H1 (cell line): Measurements from ENCODE around the gene BAZ2B. TPM values are rescaled to one million over a fixed set of nuclear protein-coding genes. Genes with fewer than 3 reads are reported as not detected.

ENCODE experiments used
- CTCF ChIA-PET: fragments of 300-600 bp; sonication (Branson Sonifier 250); formaldehyde crosslinking; loops from one replicate; lab custom pipeline; 2021; ENCODE audit not compliant: partially characterized antibody; lab: Charles Lee
- POLR2A ChIA-PET: fragments of 300-600 bp; sonication (Branson Sonifier 250); formaldehyde crosslinking; loops from one replicate; lab custom pipeline; 2021; ENCODE audit warnings: inconsistent platforms; ENCODE audit not compliant: partially characterized antibody; lab: Charles Lee
- DNase-seq, 2 experiments: peaks; one replicate each; pipeline versions ENCODE4 v3.0.0 to v3.0.0-alpha.2; 2010 to 2022; ENCODE audit warnings: low spot score in 2 of 2, low read depth in 1 of 2, mixed read lengths in 1 of 2
- FAIRE-seq: peaks from 2 replicates; lab custom pipeline; 2011; peaks lifted over from hg19 to GRCh38; lab: Jason Lieb, UNC
- H2AFZ ChIP-seq: 2 replicates; pipeline ENCODE4 v1.8.1; 2012; ENCODE audit warnings: low read length, inconsistent platforms
- H2AK5ac ChIP-seq: 2 replicates; pipeline ENCODE4 v1.6.1; 2013; ENCODE audit warnings: low read depth, low read length
- H2BK120ac ChIP-seq: replicated peaks from 2 replicates; pipeline ENCODE3; 2013; ENCODE audit warnings: low read depth, low read length, inconsistent platforms
- H2BK12ac ChIP-seq: 2 replicates; pipeline ENCODE4 v1.6.1; 2013; ENCODE audit warnings: low read depth, low read length
- H2BK15ac ChIP-seq: 2 replicates; pipeline ENCODE4 v1.6.1; 2013; ENCODE audit warnings: low read length
- H2BK20ac ChIP-seq: 2 replicates; pipeline ENCODE4 v1.6.1; 2013; ENCODE audit warnings: low read length
- H2BK5ac ChIP-seq: 2 replicates; pipeline ENCODE4 v1.6.1; 2013; ENCODE audit warnings: low read depth, low read length
- H3K14ac ChIP-seq: 2 replicates; pipeline ENCODE4 v1.6.1; 2013; ENCODE audit warnings: inconsistent platforms; ENCODE audit not compliant: insufficient read length
- H3K18ac ChIP-seq: 2 replicates; pipeline ENCODE4 v1.6.1; 2013; ENCODE audit warnings: low read length; ENCODE audit errors: extremely low read depth
- H3K23ac ChIP-seq: 2 replicates; pipeline ENCODE4 v1.6.1; 2013; ENCODE audit warnings: inconsistent platforms; ENCODE audit not compliant: insufficient read length
- H3K23me2 ChIP-seq: 2 replicates; pipeline ENCODE4 v1.6.1; 2013; ENCODE audit warnings: low read depth, low read length
- H3K27ac ChIP-seq: 2 replicates; pipeline ENCODE4 v1.6.1; 2011; ENCODE audit warnings: low read depth, low read length, inconsistent platforms
- H3K27me3 ChIP-seq, 4 experiments: replicated peaks in 1 of 4; 1 replicate in 1 of 4; 2 replicates in 3 of 4; pipeline versions ENCODE4 v1.6.1 to v1.8.1; 2011 to 2013; ENCODE audit warnings: low read length in 3 of 4, mild to moderate bottlenecking in 3 of 4, inconsistent platforms in 2 of 4, mixed read lengths in 2 of 4, moderate library complexity in 1 of 4; ENCODE audit not compliant: control insufficient read depth in 3 of 4, insufficient read depth in 3 of 4; ENCODE audit errors: extremely low read depth in 1 of 4
- H3K36me3 ChIP-seq, 4 experiments: 2 replicates each; pipeline versions ENCODE4 v1.6.1 to v1.8.1; 2011 to 2013; ENCODE audit warnings: mild to moderate bottlenecking in 4 of 4, low read length in 3 of 4, moderate library complexity in 2 of 4, control low read depth in 1 of 4, inconsistent platforms in 1 of 4; ENCODE audit not compliant: insufficient read depth in 4 of 4, control insufficient read depth in 2 of 4
- H3K4ac ChIP-seq: replicated peaks from 2 replicates; pipeline ENCODE3; 2013; ENCODE audit warnings: low read length, low read depth, mixed read lengths, inconsistent platforms; ENCODE audit not compliant: insufficient read length
- H3K4me1 ChIP-seq, 4 experiments: replicated peaks in 1 of 4; 1 replicate in 1 of 4; 2 replicates in 3 of 4; pipeline versions ENCODE4 v1.6.1 to v1.8.1; 2011 to 2013; ENCODE audit warnings: low read length in 3 of 4, inconsistent platforms in 2 of 4, mixed read lengths in 1 of 4; ENCODE audit not compliant: insufficient read depth in 4 of 4, control insufficient read depth in 3 of 4
- H3K4me2 ChIP-seq, 2 experiments: 2 replicates each; pipeline versions ENCODE4 v1.6.1 to v1.8.1; 2011 to 2013; ENCODE audit warnings: low read depth in 2 of 2, low read length in 2 of 2, control low read depth in 1 of 2, inconsistent platforms in 1 of 2, mild to moderate bottlenecking in 1 of 2; ENCODE audit not compliant: insufficient read depth in 1 of 2
- H3K4me3 ChIP-seq, 4 experiments: fragments of 200-600, 300-600 bp in 1 of 4; sonication (generic), shearing (Covaris generic), sonication (Bioruptor Twin) in 1 of 4; 2 replicates each; pipeline versions ENCODE4 v1.5.1 to v1.8.1; 2011 to 2016; ENCODE audit warnings: low read length in 4 of 4, low read depth in 3 of 4, control low read depth in 2 of 4, inconsistent platforms in 2 of 4, mild to moderate bottlenecking in 2 of 4, mixed read lengths in 1 of 4, moderate library complexity in 1 of 4; ENCODE audit not compliant: insufficient read depth in 2 of 4; ENCODE audit errors: extremely low read depth in 1 of 4
- H3K56ac ChIP-seq: replicated peaks from 2 replicates; pipeline ENCODE3; 2013; ENCODE audit warnings: low read depth, mild to moderate bottlenecking, mixed read lengths, low read length, inconsistent platforms; ENCODE audit not compliant: insufficient read length
- H3K79me1 ChIP-seq: 2 replicates; pipeline ENCODE4 v1.6.1; 2013; ENCODE audit warnings: low read depth, low read length, control low read depth
- H3K79me2 ChIP-seq, 2 experiments: 2 replicates each; pipeline versions ENCODE4 v1.6.1 to v1.8.1; 2012 to 2013; ENCODE audit warnings: low read length in 2 of 2, mild to moderate bottlenecking in 2 of 2, inconsistent platforms in 1 of 2; ENCODE audit not compliant: insufficient read depth in 2 of 2, control insufficient read depth in 1 of 2
- H3K9ac ChIP-seq, 4 experiments: replicated peaks in 1 of 4; 1 replicate in 1 of 4; 2 replicates in 3 of 4; pipeline versions ENCODE4 v1.6.1 to v1.8.1; 2011 to 2013; ENCODE audit warnings: low read depth in 3 of 4, low read length in 3 of 4, control low read depth in 2 of 4, mild to moderate bottlenecking in 2 of 4, moderate library complexity in 2 of 4, inconsistent platforms in 1 of 4; ENCODE audit errors: extremely low read depth in 1 of 4
- H3K9me3 ChIP-seq, 2 experiments: 2 replicates each; pipeline versions ENCODE4 v1.6.1 to v1.8.1; 2012 to 2013; ENCODE audit warnings: mild to moderate bottlenecking in 2 of 2, moderate library complexity in 2 of 2, control low read depth in 1 of 2, inconsistent platforms in 1 of 2, low read depth in 1 of 2, low read length in 1 of 2, mixed read lengths in 1 of 2; ENCODE audit not compliant: insufficient read depth in 2 of 2
- H4K20me1 ChIP-seq, 2 experiments: replicated peaks in 1 of 2; 2 replicates each; pipeline versions ENCODE3 to v1.8.1; 2011 to 2013; ENCODE audit warnings: inconsistent platforms in 2 of 2, low read length in 2 of 2, mild to moderate bottlenecking in 1 of 2; ENCODE audit not compliant: insufficient read depth in 2 of 2, control insufficient read depth in 1 of 2
- H4K5ac ChIP-seq: 2 replicates; pipeline ENCODE4 v1.6.1; 2013; ENCODE audit warnings: low read length, low read depth, mixed read lengths, inconsistent platforms; ENCODE audit not compliant: insufficient read length
- H4K8ac ChIP-seq: 2 replicates; pipeline ENCODE4 v1.8.0; 2013; ENCODE audit warnings: mild to moderate bottlenecking, moderate library complexity, low read length, inconsistent platforms; ENCODE audit not compliant: insufficient read depth; ENCODE audit errors: extremely low read depth
- H4K91ac ChIP-seq: replicated peaks from 2 replicates; pipeline ENCODE3; 2013; ENCODE audit warnings: low read length, mixed read lengths, inconsistent platforms; ENCODE audit not compliant: insufficient read length
- CHD1 ChIP-seq: IDR thresholded peaks from 2 replicates; pipeline ENCODE4 v1.6.1; 2012; ENCODE audit warnings: low read depth, low read length, improper control_type of control experiment
- CTCF ChIP-seq, 3 experiments: IDR thresholded peaks; 1 replicate in 2 of 3; 2 replicates in 1 of 3; pipeline versions ENCODE4 v1.5.1 to v1.6.1; 2011; ENCODE audit warnings: low read length in 3 of 3, mild to moderate bottlenecking in 3 of 3, inconsistent platforms in 2 of 3, low read depth in 1 of 3, moderate library complexity in 1 of 3; ENCODE audit not compliant: insufficient read depth in 1 of 3; ENCODE audit errors: control extremely low read depth in 1 of 3
- EP300 ChIP-seq, 2 experiments: IDR thresholded peaks; 1 replicate in 1 of 2; 2 replicates in 1 of 2; pipeline ENCODE4 v1.6.1; 2011 to 2012; ENCODE audit warnings: low read depth in 2 of 2, low read length in 2 of 2, mild to moderate bottlenecking in 2 of 2, borderline replicate concordance in 1 of 2, inconsistent platforms in 1 of 2, moderate library complexity in 1 of 2
- GTF2F1 ChIP-seq: IDR thresholded peaks from 2 replicates; pipeline ENCODE4 v1.6.1; 2012; ENCODE audit warnings: low read depth, low read length, improper control_type of control experiment, borderline replicate concordance
- JUN ChIP-seq: IDR thresholded peaks from 2 replicates; pipeline ENCODE4 v1.6.1; 2011; ENCODE audit warnings: low read depth, mild to moderate bottlenecking, improper control_type of control experiment, low read length
- RAD21 ChIP-seq, 2 experiments: IDR thresholded peaks in 1 of 2; conservative IDR thresholded peaks in 1 of 2; 2 replicates each; pipeline ENCODE4 v1.6.1; 2011; ENCODE audit warnings: low read depth in 2 of 2, low read length in 2 of 2, improper control_type of control experiment in 1 of 2, inconsistent platforms in 1 of 2, mild to moderate bottlenecking in 1 of 2, moderate library complexity in 1 of 2
- RFX5 ChIP-seq: IDR thresholded peaks from 2 replicates; pipeline ENCODE4 v1.6.1; 2011; ENCODE audit warnings: low read depth, low read length, improper control_type of control experiment, borderline replicate concordance
- RXRA ChIP-seq: IDR thresholded peaks from 2 replicates; pipeline ENCODE4 v1.6.1; 2011; ENCODE audit warnings: low read depth, mild to moderate bottlenecking, low read length, moderate library complexity; ENCODE audit not compliant: insufficient read depth
- SUZ12 ChIP-seq: fragments of 200-600 bp; sonication (generic); IDR thresholded peaks from 2 replicates; pipeline ENCODE4 v1.6.1; 2012; ENCODE audit warnings: mild to moderate bottlenecking, inconsistent platforms, low read length, moderate library complexity, mixed read lengths
- WGBS, 2 experiments: shearing (Covaris generic) in 1 of 2; methylation state at CpG; one replicate each; pipeline versions ENCODE4 v1.1.6 to v1.1.7; 2013 to 2015; ENCODE audit warnings: low lambda C conversion rate in 2 of 2, mixed read lengths in 2 of 2, inconsistent platforms in 1 of 2, low coverage in 1 of 2, missing lambda C conversion rate in 1 of 2; ENCODE audit not compliant: insufficient replicate concordance in 2 of 2, insufficient coverage in 1 of 2, insufficient read length in 1 of 2; ENCODE audit errors: extremely low coverage in 1 of 2, missing lambda C conversion rate in 1 of 2; 5-methylcytosine and 5-hydroxymethylcytosine counted together
- polyA plus RNA-seq, 7 experiments: library from polyadenylated mRNA; depleted of rRNA in 3 of 7; stranded (reverse) in 5 of 7; unstranded in 2 of 7; fragments of >200 nt in 5 of 7; fragments of 200-250 nt in 2 of 7; gene quantifications; 1 replicate in 5 of 7; 2 replicates in 1 of 7; 4 replicates in 1 of 7; pipeline versions ENCODE4 v1.2.1 to v1.2.3, GENCODE V29; 2011 to 2013; ENCODE audit warnings: missing spikeins in 2 of 7, mixed read lengths in 2 of 7
- total RNA-seq: library from RNA; stranded (reverse); fragmentation: NEBNext Ultra II Directional; extraction: Animal tissue kit (Norgen Biotek cat#: 25700); gene quantifications from 2 replicates; pipeline ENCODE4 v1.2.1, GENCODE V29; 2021

Gene BAZ2B
- total and polyA plus RNA-seq, 2 of the 8 experiments (the other 6 are each of a cell fraction or from before 2014, with no cell fraction given) = 15.2 to 46.3 TPM

GRCh38 chr2:159402790-159403189 lies 213.6 kb downstream of the BAZ2B start:
- Histone ChIP-seq H3K23ac (no peak overlapping the region), H3K4ac (no peak overlapping the region), H3K79me2 (no peaks in the 10 kb centered on the region), H3K23me2 (no peaks in the 10 kb centered on the region), H3K79me1 (no peaks in the 10 kb centered on the region), H2AFZ (no peak overlapping the region), H3K4me2 (no peak overlapping the region), H3K14ac (no peak overlapping the region), H2BK12ac (no peak overlapping the region), H3K9me3 (no peaks in the 10 kb centered on the region), H3K56ac (no peak overlapping the region), H4K5ac (no peak overlapping the region), H2BK120ac (no peak overlapping the region), H3K4me1 (no peaks in the 10 kb centered on the region; a peak in 1 of 7 replicates), H4K20me1 (no peaks in the 10 kb centered on the region), H3K18ac (no peak overlapping the region), H4K8ac (no peak overlapping the region), H3K36me3 (peaks cover 0 to 11% (median 3%) of the 10 kb centered on the region in 4 experiments; a peak in 4 of 8 replicates), H2BK5ac (no peak overlapping the region), H3K4me3 (no peak overlapping the region), H4K91ac (no peak overlapping the region), H3K27ac (no peak overlapping the region), H3K27me3 (no peaks in the 10 kb centered on the region), H2BK20ac (no peak overlapping the region), H2AK5ac (no peak overlapping the region), H2BK15ac (no peak overlapping the region), H3K9ac (no peak overlapping the region)
- 86% methylated on average over 2 of the region's 2 CpGs; no CpG with 5 or more reads in 1 of the 2 experiments for WGBS, 2 experiments
- ChIA-PET CTCF (no interaction called here), POLR2A (interaction anchor here (0.7 kb wide), 1 partner anchor 301 kb away, joined by 3 read pairs; no protein-coding TSS in a partner anchor)
- no peak for TF ChIP-seq EP300 (IDR thresholded peaks at IDR 0.05; ENCODE audit: borderline replicate concordance in 1 of 2, low read depth in 2 of 2, low read length in 2 of 2)
- no peak for TF ChIP-seq RAD21 (IDR thresholded peaks at IDR 0.05 in 1 of 2, conservative IDR thresholded peaks at IDR 0.05 in 1 of 2; ENCODE audit: low read depth in 2 of 2, low read length in 2 of 2)
- TF ChIP-seq SUZ12 = no peak
- no peak for TF ChIP-seq JUN
- TF ChIP-seq RXRA = no peak
- TF ChIP-seq CHD1 = no peak
- no peak for TF ChIP-seq GTF2F1
- TF ChIP-seq CTCF (IDR thresholded peaks at IDR 0.05; ENCODE audit: control extremely low read depth in 1 of 3, insufficient read depth in 1 of 3, low read depth in 1 of 3, low read length in 3 of 3) = no peak
- no peak for TF ChIP-seq RFX5
- DNase-seq (no peak), FAIRE-seq (no peak)
